ENCODE data around the gene COL4A2.

Gene COL4A2

GRCh38 chr13:110420626-110421025 is 113.5 kb downstream of the COL4A2 start:
- Histone ChIP-seq H3K9me2 (ENCODE audit: low read depth, low read length) (no peaks in the 10 kb centered on the region), H3K9ac (ENCODE audit: low read length) (no peak overlapping the region), H2AFZ (ENCODE audit: low read length) (no peak overlapping the region), H3K9me3 (ENCODE audit: low read length) (no peaks in the 10 kb centered on the region), H3K4me3 (ENCODE audit: low read depth, low read length, poor library complexity, severe bottlenecking) (no peak overlapping the region), H3K79me2 (ENCODE audit: insufficient read depth, low read length) (no peaks in the 10 kb centered on the region), H3K27me3 (ENCODE audit: insufficient read depth, low read length) (peaks cover 3% of the 10 kb centered on the region), H3K27ac (ENCODE audit: low read depth, low read length, poor library complexity, severe bottlenecking) (no peak overlapping the region), H4K20me1 (ENCODE audit: insufficient read depth, low read length) (no peaks in the 10 kb centered on the region), H3K4me1 (ENCODE audit: insufficient read depth, low read length, severe bottlenecking) (no peaks in the 10 kb centered on the region), H3F3A (ENCODE audit: insufficient read depth, low read length) (no peaks in the 10 kb centered on the region), H3K36me3 (ENCODE audit: insufficient read depth, low read length) (no peaks in the 10 kb centered on the region), H3K4me2 (ENCODE audit: low read length) (no peak overlapping the region)
- no peak for TF ChIP-seq EZH2 (IDR thresholded peaks at IDR 0.05; ENCODE audit: borderline replicate concordance, low read length)
- no peak for TF ChIP-seq CTCF (IDR thresholded peaks at IDR 0.05; ENCODE audit: low read length)

GRCh38 chr13:110421061-110421460 is 114.0 kb downstream of the COL4A2 start:
- Histone ChIP-seq H3K9me3 (ENCODE audit: low read length) (no peaks in the 10 kb centered on the region), H3K27me3 (ENCODE audit: insufficient read depth, low read length) (peaks cover 3% of the 10 kb centered on the region), H3K27ac (ENCODE audit: low read depth, low read length, poor library complexity, severe bottlenecking) (no peak overlapping the region), H3K9me2 (ENCODE audit: low read depth, low read length) (no peaks in the 10 kb centered on the region), H3K4me1 (ENCODE audit: insufficient read depth, low read length, severe bottlenecking) (no peaks in the 10 kb centered on the region), H3K4me2 (ENCODE audit: low read length) (no peak overlapping the region), H3K9ac (ENCODE audit: low read length) (no peak overlapping the region), H3K79me2 (ENCODE audit: insufficient read depth, low read length) (no peaks in the 10 kb centered on the region), H4K20me1 (ENCODE audit: insufficient read depth, low read length) (no peaks in the 10 kb centered on the region), H2AFZ (ENCODE audit: low read length) (no peak overlapping the region), H3K4me3 (ENCODE audit: low read depth, low read length, poor library complexity, severe bottlenecking) (no peak overlapping the region), H3K36me3 (ENCODE audit: insufficient read depth, low read length) (no peaks in the 10 kb centered on the region), H3F3A (ENCODE audit: insufficient read depth, low read length) (no peaks in the 10 kb centered on the region)
- TF ChIP-seq EZH2 (IDR thresholded peaks at IDR 0.05; ENCODE audit: borderline replicate concordance, low read length), result no peak
- no peak for TF ChIP-seq CTCF (IDR thresholded peaks at IDR 0.05; ENCODE audit: low read length)

- H3K9me3 ChIP-seq (ENCODE audit: low read length), result no peaks in the 10 kb centered on the region
- no peaks in the 10 kb centered on the region for H3K79me2 ChIP-seq (ENCODE audit: insufficient read depth, low read length)
- H3K9ac ChIP-seq (ENCODE audit: low read length), result no peak overlapping the region
- H3K9me2 ChIP-seq (ENCODE audit: low read depth, low read length), result no peaks in the 10 kb centered on the region
- no peak overlapping the region for H3K4me2 ChIP-seq (ENCODE audit: low read length)
- H4K20me1 ChIP-seq (ENCODE audit: insufficient read depth, low read length), result no peaks in the 10 kb centered on the region
- no peak overlapping the region for H3K27ac ChIP-seq (ENCODE audit: low read depth, low read length, poor library complexity, severe bottlenecking)
- no peaks in the 10 kb centered on the region for H3F3A ChIP-seq (ENCODE audit: insufficient read depth, low read length)
- no peak for TF ChIP-seq CTCF (IDR thresholded peaks at IDR 0.05; ENCODE audit: low read length)
- no peak for TF ChIP-seq EZH2 (IDR thresholded peaks at IDR 0.05; ENCODE audit: borderline replicate concordance, low read length)
- H3K4me1 ChIP-seq (ENCODE audit: insufficient read depth, low read length, severe bottlenecking), result no peaks in the 10 kb centered on the region
- no peaks in the 10 kb centered on the region for H3K36me3 ChIP-seq (ENCODE audit: insufficient read depth, low read length)
- H3K4me3 ChIP-seq (ENCODE audit: low read depth, low read length, poor library complexity, severe bottlenecking), result no peak overlapping the region
- peaks cover 3% of the 10 kb centered on the region for H3K27me3 ChIP-seq (ENCODE audit: insufficient read depth, low read length)
- no peak overlapping the region for H2AFZ ChIP-seq (ENCODE audit: low read length)
These were observed 114.8 kb downstream of the COL4A2 start for GRCh38 chr13:110421696-110422385.
